GM13977 (cell line): ENCODE measurements around the gene TMEM120B.

Source experiments
- DNase-seq: peaks from one replicate; pipeline ENCODE4 v3.0.0; 2012; ENCODE audit warnings: low spot score
- CTCF ChIP-seq: IDR thresholded peaks from 2 replicates; pipeline ENCODE4 v1.5.1; 2012; ENCODE audit warnings: mild to moderate bottlenecking, control low read depth; ENCODE audit not compliant: insufficient read depth; ENCODE audit errors: extremely low read depth, missing control alignments
- in situ Hi-C: fragments of 300-500 bp; cut with MboI; formaldehyde crosslinking; loops from one replicate; pipeline ENCODE4 v1.12.0; 2022; ENCODE audit warnings: low sequenced_read_pairs, low pct_unique_long_range_greater_than_20kb, mixed read lengths, inconsistent platforms; ENCODE audit not compliant: unreplicated experiment

The TMEM120B gene

GRCh38 chr12:121793838-121794533 is 81.4 kb downstream of the TMEM120B start:
- DNase-seq = peak; percentile 92
- TF ChIP-seq CTCF = peak; percentile 100
- in situ Hi-C loops = no loop called here

DNA sequence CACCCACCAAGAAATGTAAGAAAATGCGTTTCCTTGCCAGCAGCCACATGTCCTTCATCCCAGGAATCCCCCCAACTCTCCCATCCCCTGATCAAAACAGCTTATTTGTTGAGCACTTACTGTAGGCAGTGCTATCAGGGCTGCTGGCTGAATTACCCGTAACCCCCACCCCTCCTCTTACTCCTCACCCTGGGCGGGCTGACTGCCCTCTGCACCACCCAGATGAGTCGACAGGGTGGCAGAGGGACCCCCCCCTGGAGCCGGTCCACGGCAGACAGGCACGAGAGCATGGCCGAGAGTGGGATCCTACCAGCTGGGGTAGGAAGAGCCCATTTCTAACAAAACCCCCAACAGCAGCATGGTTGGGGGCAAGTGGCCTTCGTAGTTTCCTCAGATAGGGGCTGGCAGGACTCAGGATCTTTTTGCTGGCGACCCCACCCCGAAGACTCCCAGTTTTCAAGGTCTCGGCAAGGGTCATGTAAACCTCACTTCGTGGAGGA is 82.0 kb downstream of the TMEM120B start:
- in situ Hi-C loops = no loop called here

DNA sequence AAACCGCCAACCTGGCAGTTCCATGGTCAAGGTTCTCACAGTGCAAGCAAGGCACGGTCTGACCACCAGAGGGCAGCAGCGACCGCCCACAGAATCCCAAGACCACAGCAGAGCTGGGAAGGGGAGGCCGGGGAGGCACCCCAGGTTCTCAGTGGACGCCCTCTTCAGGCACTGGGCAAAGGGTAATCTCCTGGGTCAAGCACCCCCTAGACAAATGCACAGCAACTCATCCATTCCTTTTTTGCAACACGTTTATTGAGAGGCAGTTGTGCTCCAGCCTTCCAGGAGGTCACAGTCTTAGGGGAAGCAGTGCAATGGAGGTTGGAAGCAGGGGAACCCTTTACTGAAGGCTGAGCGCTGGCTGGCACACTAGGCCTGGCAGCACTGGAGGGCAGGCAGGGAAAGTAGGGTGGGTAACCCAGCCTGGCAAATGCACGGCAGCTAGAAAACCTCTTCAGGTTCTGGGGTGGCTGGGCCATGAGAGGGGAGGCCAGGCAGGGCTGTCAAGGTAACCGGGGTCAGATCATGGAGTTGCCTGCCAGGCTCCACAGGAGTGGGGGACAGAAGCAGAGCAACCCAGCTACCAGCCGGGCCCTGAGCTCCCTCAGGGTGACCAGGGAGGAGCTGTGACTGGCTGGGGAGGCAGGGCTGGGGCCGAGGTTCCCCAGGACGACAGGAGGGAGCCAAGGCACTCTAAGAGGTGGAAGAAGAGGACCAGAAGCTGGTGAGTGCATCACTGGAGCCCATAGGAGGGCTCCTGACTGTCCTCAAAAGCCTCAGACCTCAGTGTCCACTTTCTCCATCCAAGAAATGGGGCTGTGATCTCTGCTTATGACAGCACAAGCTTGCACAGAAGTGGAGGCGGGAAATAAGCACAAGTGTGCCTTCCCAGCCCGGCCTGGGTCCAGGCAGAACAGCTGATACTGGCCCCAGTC is 82.7 kb downstream of the TMEM120B start:
- peak; percentile 98 for TF ChIP-seq CTCF
- peak; percentile 86 for DNase-seq
- in situ Hi-C loops = no loop called here

More for the DNA sequence above, 82.0 kb downstream of the TMEM120B start:
- peak; percentile 67 for DNase-seq
- TF ChIP-seq CTCF = no peak

DNA sequence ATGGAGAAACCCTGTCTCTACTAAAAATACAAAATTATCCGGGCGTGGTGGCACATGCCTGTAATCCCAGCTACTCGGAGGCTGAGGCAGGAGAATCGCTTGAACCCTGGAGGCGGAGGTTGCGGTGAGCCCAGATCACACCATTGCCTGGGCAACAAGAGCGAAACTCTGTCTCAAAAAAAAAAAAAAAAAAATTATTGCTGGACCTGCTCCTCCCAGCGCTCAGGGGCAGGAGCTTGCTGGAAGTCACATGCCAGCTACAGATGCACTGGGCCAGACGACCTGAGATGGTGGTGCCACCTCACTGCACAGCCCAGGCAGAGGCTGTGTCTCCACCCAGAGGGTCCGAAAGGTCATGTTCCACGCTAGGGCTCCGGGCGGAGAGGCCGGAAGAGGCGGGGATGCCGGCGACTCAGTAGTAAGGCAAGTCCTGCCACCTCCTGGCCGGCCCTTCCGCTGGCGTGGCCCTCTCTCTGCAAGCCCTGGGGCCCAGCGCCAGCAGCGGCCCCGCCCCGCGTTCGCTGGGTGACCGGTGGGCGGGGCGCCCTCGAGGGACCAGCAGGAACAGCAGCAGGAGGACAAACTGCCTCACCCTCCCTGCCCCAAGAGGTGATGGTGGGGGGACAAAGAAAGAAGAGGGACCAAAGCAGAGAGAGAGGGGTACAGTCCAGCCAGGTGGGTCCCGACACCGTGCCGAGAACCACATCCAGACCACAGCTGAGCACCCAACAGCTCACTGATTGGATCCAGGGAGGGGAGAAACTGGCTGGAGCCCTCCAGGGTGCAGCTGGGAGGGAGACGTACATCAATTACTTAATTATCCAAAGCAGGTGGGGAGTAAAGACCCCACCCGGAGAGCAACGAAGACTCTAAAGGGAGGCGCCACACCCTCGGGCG is 84.6 kb downstream of the TMEM120B start:
- DNase-seq = no peak
- in situ Hi-C loops = no loop called here
- no peak for TF ChIP-seq CTCF

- in situ Hi-C loops = no loop called here
- no peak for TF ChIP-seq CTCF
- DNase-seq = no peak
Observed at GRCh38 chr12:121797937-121798786, 85.6 kb downstream of the TMEM120B start.
